HCT116 (cell line): ENCODE results near the gene MEIOSIN. TPM values are rescaled to one million over a fixed set of nuclear protein-coding genes. Genes with fewer than 3 reads are reported as not detected.

Experiments used
- ATAC-seq: fragments of 200-7000 bp; cut with Tn5 transposase; 2 replicates; pipeline ENCODE4 v1.9.1; 2020; ENCODE audit warnings: mild to moderate bottlenecking, moderate library complexity
- BruUV-seq: library from RNA; stranded (reverse); fragments of 400-500 nt; replicated peaks from 2 replicates; lab custom pipeline; 2021; lab: Mats Ljungman, UMichigan
- CTCF ChIA-PET: fragments of 300-600 bp; sonication (Branson Sonifier 250); formaldehyde crosslinking; loops from one replicate; lab custom pipeline; 2021; ENCODE audit warnings: antibody characterized with exemption; lab: Charles Lee
- POLR2A ChIA-PET: fragments of 300-600, 350-600 bp; sonication (Branson Sonifier 250); formaldehyde crosslinking; loops from one replicate; lab custom pipeline; 2021; ENCODE audit warnings: antibody characterized with exemption; lab: Charles Lee
- RAD21 ChIA-PET, 2 experiments: fragments of 300-600 bp; sonication (Branson Sonifier 250); formaldehyde crosslinking; loops; one replicate each; lab custom pipeline; 2023; ENCODE audit warnings: low total read pairs in 2 of 2; ENCODE audit not compliant: uncharacterized antibody in 2 of 2, unreplicated experiment in 2 of 2, low non-redundant PET in 1 of 2; lab: Charles Lee
- DNase-seq: peaks from one replicate; pipeline ENCODE4 v3.0.0-alpha.2; 2010; ENCODE audit warnings: low read depth, low spot score
- H2AFZ ChIP-seq: fragments of 200-600 bp; shearing (Covaris generic), sonication (generic); 2 replicates; pipeline ENCODE4 v1.6.1; 2017; ENCODE audit warnings: low read depth, mixed run types, mixed read lengths, antibody characterized with exemption, low read length; ENCODE audit not compliant: poor library complexity, severe bottlenecking
- H3K27ac ChIP-seq: 2 replicates; pipeline ENCODE4 v1.5.1; 2012; ENCODE audit warnings: low read depth, low read length
- H3K27me3 ChIP-seq: fragments of 200-600 bp; sonication (generic); 2 replicates; pipeline ENCODE4 v1.6.1; 2016; ENCODE audit warnings: mixed run types, low read length, mixed read lengths; ENCODE audit not compliant: insufficient read depth
- H3K36me3 ChIP-seq, 2 experiments: fragments of 200-500 bp in 1 of 2; fragments of 200-600 bp in 1 of 2; sonication (Bioruptor generic) in 1 of 2; sonication (generic) in 1 of 2; 2 replicates each; pipeline versions ENCODE4 v1.5.1 to v1.6.1; 2014 to 2016; ENCODE audit warnings: low read length in 2 of 2, inconsistent platforms in 1 of 2, mixed read lengths in 1 of 2, mixed run types in 1 of 2; ENCODE audit not compliant: insufficient read depth in 2 of 2, control insufficient read depth in 1 of 2
- H3K4me1 ChIP-seq, 2 experiments: fragments of 200-600 bp in 1 of 2; sonication (generic) in 1 of 2; 2 replicates each; pipeline versions ENCODE4 v1.5.1 to v1.6.1; 2012 to 2017; ENCODE audit warnings: low read length in 2 of 2, inconsistent platforms in 1 of 2, mild to moderate bottlenecking in 1 of 2, mixed read lengths in 1 of 2, mixed run types in 1 of 2, moderate library complexity in 1 of 2; ENCODE audit not compliant: insufficient read depth in 2 of 2, control insufficient read depth in 1 of 2
- H3K4me2 ChIP-seq: fragments of 200-600 bp; sonication (generic); 2 replicates; pipeline ENCODE4 v1.6.1; 2017; ENCODE audit warnings: mixed run types, low read length, mixed read lengths
- H3K4me3 ChIP-seq, 2 experiments: fragments of 200-600 bp in 1 of 2; sonication (generic) in 1 of 2; replicated peaks in 1 of 2; 2 replicates each; pipeline ENCODE4 v1.5.1; 2011 to 2016; ENCODE audit warnings: low read length in 2 of 2, control low read depth in 1 of 2, low read depth in 1 of 2, mild to moderate bottlenecking in 1 of 2, mixed read lengths in 1 of 2, mixed run types in 1 of 2
- H3K79me2 ChIP-seq: fragments of 200-600 bp; sonication (generic); 2 replicates; pipeline ENCODE4 v1.6.1; 2017; ENCODE audit warnings: mild to moderate bottlenecking, mixed run types, low read length, moderate library complexity, mixed read lengths; ENCODE audit not compliant: insufficient read depth
- H3K9ac ChIP-seq: fragments of 200-600 bp; sonication (generic); 2 replicates; pipeline ENCODE4 v1.6.1; 2016; ENCODE audit warnings: low read length, mixed read lengths
- H3K9me2 ChIP-seq: fragments of 200-600 bp; sonication (generic), shearing (Covaris generic); 2 replicates; pipeline ENCODE4 v1.6.1; 2017; ENCODE audit warnings: mixed run types, mild to moderate bottlenecking, moderate library complexity; ENCODE audit not compliant: insufficient read depth
- H3K9me3 ChIP-seq, 2 experiments: fragments of 200-500 bp in 1 of 2; fragments of 200-600 bp in 1 of 2; sonication (Bioruptor generic) in 1 of 2; sonication (generic) in 1 of 2; 2 replicates each; pipeline ENCODE4 v1.6.1; 2014 to 2017; ENCODE audit warnings: low read length in 2 of 2, mixed read lengths in 2 of 2, inconsistent platforms in 1 of 2, low read depth in 1 of 2, mild to moderate bottlenecking in 1 of 2, mixed run types in 1 of 2, moderate library complexity in 1 of 2; ENCODE audit not compliant: control insufficient read depth in 1 of 2, insufficient read depth in 1 of 2
- H4K20me1 ChIP-seq: fragments of 200-600 bp; sonication (generic), shearing (Covaris generic); 2 replicates; pipeline ENCODE4 v1.6.1; 2017; ENCODE audit warnings: mixed run types, mild to moderate bottlenecking, moderate library complexity; ENCODE audit not compliant: insufficient read depth
- ATF3 ChIP-seq: IDR thresholded peaks from 2 replicates; pipeline ENCODE4 v1.6.1; 2012
- CBX3 ChIP-seq: IDR thresholded peaks from 2 replicates; pipeline ENCODE4 v1.6.1; 2012; ENCODE audit warnings: low read depth
- CEBPB ChIP-seq: IDR thresholded peaks from 2 replicates; pipeline ENCODE4 v1.6.1; 2012; ENCODE audit warnings: low read depth
- CTCF ChIP-seq, 3 experiments: fragments of 200-600 bp in 1 of 3; sonication (generic) in 1 of 3; IDR thresholded peaks in 2 of 3; conservative IDR thresholded peaks in 1 of 3; 2 replicates each; pipeline ENCODE4 v1.5.1; 2012 to 2017; ENCODE audit warnings: low read depth in 2 of 3, low read length in 2 of 3, antibody characterized with exemption in 1 of 3, borderline replicate concordance in 1 of 3, control low read depth in 1 of 3, mild to moderate bottlenecking in 1 of 3, mixed read lengths in 1 of 3, mixed run types in 1 of 3, moderate library complexity in 1 of 3; ENCODE audit not compliant: insufficient read depth in 1 of 3
- EGR1 ChIP-seq: IDR thresholded peaks from 2 replicates; pipeline ENCODE4 v1.6.1; 2012; ENCODE audit warnings: low read depth
- ELF1 ChIP-seq: IDR thresholded peaks from 2 replicates; pipeline ENCODE4 v1.6.1; 2012; ENCODE audit warnings: low read depth, borderline replicate concordance
- EZH2 ChIP-seq: fragments of 200-600 bp; sonication (generic); IDR thresholded peaks from 2 replicates; pipeline ENCODE4 v1.6.1; 2017; ENCODE audit warnings: antibody characterized with exemption, mixed run types
- EZH2phosphoT487 ChIP-seq: fragments of 200-600 bp; IDR thresholded peaks from 2 replicates; pipeline ENCODE4 v1.6.1; 2018; ENCODE audit warnings: antibody characterized with exemption, borderline replicate concordance
- FOSL1 ChIP-seq: IDR thresholded peaks from 2 replicates; pipeline ENCODE4 v1.6.1; 2012; ENCODE audit warnings: low read depth
- JUND ChIP-seq: IDR thresholded peaks from 2 replicates; pipeline ENCODE4 v1.6.1; 2012
- MAX ChIP-seq: IDR thresholded peaks from 2 replicates; pipeline ENCODE4 v1.6.1; 2012
- POLR2A ChIP-seq: IDR thresholded peaks from 2 replicates; pipeline ENCODE4 v1.7.0; 2011; ENCODE audit warnings: borderline replicate concordance; ENCODE audit not compliant: insufficient read depth, insufficient read length; ENCODE audit errors: extremely low read depth
- POLR2AphosphoS5 ChIP-seq: IDR thresholded peaks from 2 replicates; pipeline ENCODE4 v1.6.1; 2011; ENCODE audit warnings: mild to moderate bottlenecking, low read depth, low read length, moderate library complexity
- REST ChIP-seq: IDR thresholded peaks from 2 replicates; pipeline ENCODE4 v1.6.1; 2012; ENCODE audit warnings: low read depth
- SRF ChIP-seq: IDR thresholded peaks from 2 replicates; pipeline ENCODE4 v1.6.1; 2012; ENCODE audit warnings: low read depth
- TCF7L2 ChIP-seq: IDR thresholded peaks from 2 replicates; pipeline ENCODE4 v1.7.0; 2011; ENCODE audit warnings: borderline replicate concordance, inconsistent platforms; ENCODE audit not compliant: insufficient read depth, insufficient read length; ENCODE audit errors: extremely low read depth
- YY1 ChIP-seq: IDR thresholded peaks from 2 replicates; pipeline ENCODE4 v1.6.1; 2011; ENCODE audit warnings: low read length, low read depth, moderate library complexity, mild to moderate bottlenecking; ENCODE audit not compliant: insufficient replicate concordance; ENCODE audit errors: extremely low read depth
- ZBTB33 ChIP-seq: IDR thresholded peaks from 2 replicates; pipeline ENCODE4 v1.6.1; 2011; ENCODE audit warnings: mild to moderate bottlenecking, low read length, moderate library complexity; ENCODE audit not compliant: insufficient replicate concordance; ENCODE audit errors: extremely low read depth
- ZFX ChIP-seq: fragments of 450-650 bp; IDR thresholded peaks from 2 replicates; pipeline ENCODE4 v1.6.1; 2017
- ZNF274 ChIP-seq: fragments of 200-500 bp; sonication (Bioruptor generic); IDR thresholded peaks from 2 replicates; pipeline ENCODE4 v1.6.1; 2014; ENCODE audit warnings: mild to moderate bottlenecking, low read depth, low read length, inconsistent platforms
- intact Hi-C: fragments of 100-400 bp; cut with micrococcal nuclease; formaldehyde crosslinking; loops from 2 replicates; pipeline ENCODE4 v1.10.0; 2022
- total RNA-seq: library from RNA; stranded (reverse); gene quantifications from one replicate; pipeline ENCODE4 v1.2.1, GENCODE V29; 2021; ENCODE audit not compliant: unreplicated experiment

The MEIOSIN gene
- total RNA-seq, 1 experiment from 2014 or later: 2.1 TPM

- no TSS peak for BruUV-seq
- H3K4me2 ChIP-seq: no peak overlapping the region
- no peak overlapping the region for H3K4me3 ChIP-seq
- TF ChIP-seq YY1: no peak
- TF ChIP-seq POLR2A: no peak
- no peak for TF ChIP-seq ZNF274
- TF ChIP-seq SRF: no peak
- no peak for TF ChIP-seq EZH2phosphoT487
- TF ChIP-seq ATF3: no peak
- TF ChIP-seq REST: no peak
- no peak for TF ChIP-seq FOSL1
- TF ChIP-seq ZBTB33: no peak
- TF ChIP-seq JUND: no peak
- no peak for TF ChIP-seq ZFX
- TF ChIP-seq EGR1: no peak
- TF ChIP-seq POLR2AphosphoS5: no peak
- no peak for TF ChIP-seq MAX
- TF ChIP-seq EZH2: no peak
- no peak for TF ChIP-seq CBX3
- no peak for TF ChIP-seq ELF1
- TF ChIP-seq CEBPB: no peak
- TF ChIP-seq CTCF (IDR thresholded peaks at IDR 0.05 in 2 of 3, conservative IDR thresholded peaks at IDR 0.05 in 1 of 3; ENCODE audit: borderline replicate concordance in 1 of 3, insufficient read depth in 1 of 3, low read depth in 2 of 3, low read length in 2 of 3): no peak
- no peak for TF ChIP-seq TCF7L2
- RAD21 ChIA-PET: no interaction called here
- no peak overlapping the region for H3K9ac ChIP-seq
- no peaks in the 10 kb centered on the region for H4K20me1 ChIP-seq
- H3K27me3 ChIP-seq: no peaks in the 10 kb centered on the region
- intact Hi-C loops: no loop called here
- no peaks in the 10 kb centered on the region for H3K9me2 ChIP-seq
- DNase-seq (no peak), ATAC-seq (no peak)
- H2AFZ ChIP-seq: no peak overlapping the region
- CTCF ChIA-PET: interaction anchor here (1.7 kb wide), 1 partner anchor 8 kb away, joined by 20 read pairs; the partner anchor contains the start of gene SIX5
- H3K4me1 ChIP-seq: peaks cover 5 to 16% of the 10 kb centered on the region in 2 experiments; a peak in 3 of 4 replicates
- no peak overlapping the region for H3K27ac ChIP-seq
- H3K9me3 ChIP-seq: no peaks in the 10 kb centered on the region
- no peaks in the 10 kb centered on the region for H3K79me2 ChIP-seq
- POLR2A ChIA-PET: no interaction called here
- H3K36me3 ChIP-seq: no peaks in the 10 kb centered on the region
Measured at GRCh38 chr19:45761714-45762113, 28.5 kb downstream of the MEIOSIN start.
